ENCODE data around the gene XRCC3.

The XRCC3 gene

DNA sequence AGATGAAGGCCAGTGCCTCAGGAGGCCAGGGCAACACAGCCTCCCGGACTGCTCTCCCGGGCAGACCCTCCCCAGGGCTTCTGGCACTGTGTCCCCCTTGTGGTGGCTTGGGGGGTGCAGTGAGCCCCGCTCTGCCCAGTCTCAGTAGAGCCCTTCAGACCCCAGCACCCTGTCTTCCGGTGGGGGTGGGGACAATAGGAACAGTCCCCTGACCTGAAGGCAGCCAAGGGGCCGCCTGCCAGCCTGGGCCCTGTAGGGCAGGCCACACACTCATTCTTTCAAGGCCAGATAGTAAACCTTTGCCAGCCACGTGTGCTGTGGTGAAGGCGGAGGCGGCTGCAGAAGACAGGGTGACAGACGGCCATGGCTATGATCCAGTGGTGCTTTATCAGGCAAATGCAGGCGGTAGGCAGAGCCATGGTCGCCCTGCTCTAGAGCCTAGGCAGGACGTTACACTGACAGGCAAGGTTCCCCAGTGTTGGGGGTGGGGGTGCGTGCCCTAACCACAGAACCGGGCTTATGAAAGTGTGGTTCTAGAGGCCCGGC, 15.3 kb upstream of the XRCC3 start:
- Histone ChIP-seq H3K4me1 (ENCODE audit: insufficient read depth, low read length) (peaks cover 3% of the 10 kb centered on the region), H3K4me3 (ENCODE audit: low read depth in 1 of 2, low read length in 2 of 2) (no peak overlapping the region), H3K36me3 (ENCODE audit: insufficient read depth, low read length) (peaks cover 60% of the 10 kb centered on the region), H3K27me3 (ENCODE audit: control insufficient read depth in 1 of 2, insufficient read depth in 2 of 2, low read length in 2 of 2) (no peaks in the 10 kb centered on the region), H3K9ac (ENCODE audit: low read length) (no peak overlapping the region), H3K27ac (ENCODE audit: low read depth, low read length) (no peak overlapping the region), H3K9me3 (ENCODE audit: low read length) (no peaks in the 10 kb centered on the region)

DNA sequence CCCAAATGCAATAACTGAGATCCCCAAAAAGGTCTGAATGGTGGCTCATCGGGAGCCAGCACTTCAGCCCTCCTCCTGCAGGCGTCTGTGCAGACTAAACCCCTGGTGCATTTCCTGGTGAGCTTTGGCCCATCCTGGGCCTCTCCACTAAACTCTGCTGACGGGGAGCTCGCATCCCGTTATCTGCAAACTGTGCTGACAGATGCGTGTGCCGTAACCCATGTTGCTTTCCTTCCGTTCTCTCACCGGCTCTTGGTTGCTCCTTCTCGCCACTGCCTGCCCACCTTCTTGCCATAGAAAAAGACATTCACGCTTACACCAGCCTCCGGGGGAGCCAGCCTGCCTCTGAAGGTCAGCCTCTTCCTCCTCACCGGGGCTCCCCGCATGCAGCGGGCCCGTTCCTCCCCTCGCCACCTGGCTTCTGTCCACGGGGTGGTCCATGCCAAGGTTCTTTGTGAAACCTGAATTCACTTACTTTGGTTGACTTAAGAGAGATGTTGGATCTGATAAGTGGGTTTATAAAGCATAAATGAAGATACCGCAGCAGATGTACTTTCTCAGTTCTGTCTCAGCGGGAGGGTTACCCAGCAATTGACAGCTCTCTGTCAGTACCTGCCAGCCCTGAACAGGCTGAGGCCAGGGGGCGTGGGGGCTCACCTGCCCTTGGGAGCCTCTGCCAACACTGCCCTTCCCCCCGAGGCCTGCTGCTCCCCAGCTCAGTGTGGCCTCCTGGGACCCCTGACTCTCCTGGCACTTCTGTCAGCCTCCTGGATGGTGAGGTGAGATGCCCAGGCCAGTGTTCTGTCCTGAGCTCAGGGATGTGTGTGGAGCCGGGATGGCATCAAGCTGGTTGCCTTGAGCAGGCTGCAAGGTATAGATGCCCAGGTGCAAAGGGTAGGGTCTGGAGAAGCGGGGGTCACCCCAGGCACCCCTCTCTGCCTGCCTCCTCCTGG, 14.5 kb upstream of the XRCC3 start:
- no peaks in the 10 kb centered on the region for H3K27me3 ChIP-seq (ENCODE audit: control insufficient read depth in 1 of 2, insufficient read depth in 2 of 2, low read length in 2 of 2)
- H3K27ac ChIP-seq (ENCODE audit: low read depth, low read length), result no peak overlapping the region
- H3K36me3 ChIP-seq (ENCODE audit: insufficient read depth, low read length), result peaks cover 56% of the 10 kb centered on the region
- no peaks in the 10 kb centered on the region for H3K9me3 ChIP-seq (ENCODE audit: low read length)
- H3K4me1 ChIP-seq (ENCODE audit: insufficient read depth, low read length), result peaks cover 6% of the 10 kb centered on the region
- H3K4me3 ChIP-seq (ENCODE audit: low read depth in 1 of 2, low read length in 2 of 2), result no peak overlapping the region
- H3K9ac ChIP-seq (ENCODE audit: low read length), result no peak overlapping the region

DNA sequence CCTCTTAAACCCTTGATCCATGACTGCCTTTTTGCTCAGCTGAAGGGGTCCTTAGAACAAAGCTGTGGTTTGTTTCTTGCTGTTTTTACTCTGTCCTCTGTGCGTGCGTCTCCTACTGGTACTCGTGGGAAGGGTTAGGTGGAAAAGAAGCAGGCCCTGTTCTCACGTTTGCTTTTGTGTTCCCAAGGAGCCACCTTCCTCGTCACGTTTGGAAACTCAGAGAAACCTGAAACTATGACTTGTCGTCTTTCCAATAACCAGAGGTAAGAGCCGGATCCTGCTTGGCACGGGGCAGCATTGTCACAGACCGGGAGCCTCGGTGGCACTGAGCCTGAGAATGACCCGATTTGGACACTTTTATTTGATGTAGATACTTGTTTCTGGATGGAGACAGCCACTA, 13.5 kb upstream of the XRCC3 start:
- Histone ChIP-seq H3K9ac (ENCODE audit: low read length) (no peak overlapping the region), H3K4me1 (ENCODE audit: insufficient read depth, low read length) (peaks cover 16% of the 10 kb centered on the region), H3K36me3 (ENCODE audit: insufficient read depth, low read length) (peaks cover 51% of the 10 kb centered on the region), H3K4me3 (ENCODE audit: low read depth in 1 of 2, low read length in 2 of 2) (no peak overlapping the region), H3K27ac (ENCODE audit: low read depth, low read length) (no peak overlapping the region), H3K27me3 (ENCODE audit: control insufficient read depth in 1 of 2, insufficient read depth in 2 of 2, low read length in 2 of 2) (no peaks in the 10 kb centered on the region), H3K9me3 (ENCODE audit: low read length) (no peaks in the 10 kb centered on the region)

DNA sequence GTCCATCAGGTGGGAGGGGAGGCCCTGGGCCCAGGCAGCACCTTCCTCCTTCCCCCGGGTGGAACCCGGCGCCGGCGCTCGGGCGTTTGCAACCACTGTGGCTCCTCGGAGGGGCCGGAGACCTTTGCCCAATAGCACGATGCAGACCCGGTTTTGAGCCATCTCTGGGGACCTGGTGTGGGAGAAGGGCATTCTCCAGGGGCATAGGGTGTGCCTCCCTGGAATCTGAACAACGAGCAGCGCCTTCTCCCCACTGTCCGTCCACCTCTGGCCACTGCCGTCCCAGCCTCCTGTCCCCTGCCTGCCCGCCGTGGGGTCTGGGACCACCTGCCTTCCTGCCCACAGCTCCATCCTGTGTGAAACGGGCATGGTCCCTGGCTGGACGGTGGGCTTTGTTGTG, 12.9 kb upstream of the XRCC3 start:
- H3K9ac ChIP-seq (ENCODE audit: low read length), result no peak overlapping the region
- H3K36me3 ChIP-seq (ENCODE audit: insufficient read depth, low read length), result peaks cover 47% of the 10 kb centered on the region

DNA sequence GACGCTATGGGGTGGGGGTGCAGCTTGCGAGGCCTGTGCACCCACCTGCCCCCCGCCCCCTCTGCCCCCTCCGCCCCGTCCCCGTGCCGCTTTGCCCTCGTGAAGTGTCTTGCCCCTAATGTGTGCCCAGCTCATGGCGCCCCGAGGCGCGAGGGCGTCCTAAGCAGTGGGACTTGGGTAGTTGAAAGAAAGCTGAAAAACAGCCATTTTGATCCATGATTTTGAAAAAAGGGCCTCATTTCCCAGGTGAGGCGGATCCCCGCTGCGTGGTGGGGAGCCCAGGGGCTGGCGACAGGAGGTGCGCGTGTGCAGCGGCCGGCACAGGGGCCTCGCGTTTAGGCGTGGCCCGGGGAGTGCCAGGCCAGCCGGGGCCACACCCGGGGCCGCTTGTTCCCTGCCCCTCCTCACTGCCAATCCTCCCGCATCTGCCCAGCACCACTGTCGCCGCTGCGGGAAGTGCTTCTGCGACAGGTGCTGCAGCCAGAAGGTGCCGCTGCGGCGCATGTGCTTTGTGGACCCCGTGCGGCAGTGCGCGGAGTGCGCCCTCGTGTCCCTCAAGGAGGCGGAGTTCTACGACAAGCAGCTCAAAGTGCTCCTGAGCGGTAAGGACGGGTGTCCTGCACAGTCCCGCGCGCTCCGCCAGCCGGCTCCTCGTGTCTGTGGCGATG, 12.2 kb upstream of the XRCC3 start:
- H3K27me3 ChIP-seq (ENCODE audit: control insufficient read depth in 1 of 2, insufficient read depth in 2 of 2, low read length in 2 of 2), result no peaks in the 10 kb centered on the region
- peaks cover 40% of the 10 kb centered on the region for H3K36me3 ChIP-seq (ENCODE audit: insufficient read depth, low read length)
- no peak overlapping the region for H3K9ac ChIP-seq (ENCODE audit: low read length)
- no peaks in the 10 kb centered on the region for H3K9me3 ChIP-seq (ENCODE audit: low read length)
- H3K4me3 ChIP-seq (ENCODE audit: low read depth in 1 of 2, low read length in 2 of 2), result no peak overlapping the region
- peaks cover 27% of the 10 kb centered on the region for H3K4me1 ChIP-seq (ENCODE audit: insufficient read depth, low read length)
- H3K27ac ChIP-seq (ENCODE audit: low read depth, low read length), result no peak overlapping the region

More for the DNA sequence above, 12.9 kb upstream of the XRCC3 start:
- H3K4me3 ChIP-seq (ENCODE audit: low read depth in 1 of 2, low read length in 2 of 2), result no peak overlapping the region
- H3K27ac ChIP-seq (ENCODE audit: low read depth, low read length), result no peak overlapping the region
- peaks cover 22% of the 10 kb centered on the region for H3K4me1 ChIP-seq (ENCODE audit: insufficient read depth, low read length)
- H3K27me3 ChIP-seq (ENCODE audit: control insufficient read depth in 1 of 2, insufficient read depth in 2 of 2, low read length in 2 of 2), result no peaks in the 10 kb centered on the region
- H3K9me3 ChIP-seq (ENCODE audit: low read length), result no peaks in the 10 kb centered on the region

DNA sequence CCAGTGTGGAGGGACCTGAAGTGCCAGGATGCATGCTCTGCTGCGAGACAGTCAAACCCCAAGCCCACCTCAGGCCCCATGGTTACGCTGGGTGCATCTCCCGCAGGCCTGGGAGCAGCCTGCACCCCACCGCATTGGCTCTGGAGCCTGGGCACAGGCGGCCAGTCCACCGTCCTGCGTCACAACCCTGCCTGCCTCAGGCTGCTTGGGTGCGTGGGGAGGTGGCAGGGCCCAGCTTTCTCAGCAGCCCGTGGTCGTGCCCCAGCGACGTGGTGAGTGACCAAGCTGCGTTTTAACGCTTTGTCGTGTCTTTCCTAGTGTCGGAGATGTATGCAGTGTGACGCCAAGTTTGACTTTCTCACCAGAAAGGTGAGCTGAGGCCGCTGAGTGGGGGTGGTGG, 11.2 kb upstream of the XRCC3 start:
- no peak overlapping the region for H3K9ac ChIP-seq (ENCODE audit: low read length)
- H3K36me3 ChIP-seq (ENCODE audit: insufficient read depth, low read length), result peaks cover 32% of the 10 kb centered on the region
- no peaks in the 10 kb centered on the region for H3K27me3 ChIP-seq (ENCODE audit: control insufficient read depth in 1 of 2, insufficient read depth in 2 of 2, low read length in 2 of 2)
- peaks cover 27% of the 10 kb centered on the region for H3K4me1 ChIP-seq (ENCODE audit: insufficient read depth, low read length)
- H3K27ac ChIP-seq (ENCODE audit: low read depth, low read length), result no peak overlapping the region
- H3K4me3 ChIP-seq (ENCODE audit: low read depth in 1 of 2, low read length in 2 of 2), result no peak overlapping the region
- H3K9me3 ChIP-seq (ENCODE audit: low read length), result no peaks in the 10 kb centered on the region

DNA sequence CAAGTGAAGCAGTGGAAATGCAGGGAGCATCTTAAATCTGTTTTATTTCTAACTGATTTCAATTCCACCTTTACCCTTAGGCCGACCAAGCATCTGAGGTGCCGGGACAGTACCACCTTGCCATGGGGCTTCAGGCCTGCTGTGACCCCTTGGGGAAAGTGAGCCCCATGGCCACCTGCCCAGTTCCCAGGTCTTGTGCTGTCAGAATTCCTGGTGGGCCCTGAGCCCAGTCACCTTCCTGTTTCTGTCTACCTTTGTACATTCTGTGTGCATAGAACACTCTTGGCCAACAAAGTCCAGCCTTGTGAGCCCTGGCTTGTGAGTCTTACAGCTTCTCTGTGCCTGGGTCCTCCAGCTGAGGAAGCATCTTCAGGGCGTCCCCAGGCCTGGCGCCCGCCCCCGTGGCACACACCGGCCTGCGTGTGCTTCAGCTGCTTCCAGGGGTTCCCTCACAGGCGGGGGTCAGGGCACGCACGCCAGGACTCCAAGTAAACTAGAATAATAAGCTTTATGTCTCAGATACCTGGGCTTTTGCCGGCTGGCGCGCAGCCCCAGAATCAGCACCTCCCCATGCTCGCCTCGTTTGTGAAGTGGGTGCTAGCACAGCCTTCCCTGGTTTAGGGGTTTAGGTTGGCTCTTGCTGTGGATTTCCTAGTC, 10.6 kb upstream of the XRCC3 start:
- Histone ChIP-seq H3K4me1 (ENCODE audit: insufficient read depth, low read length) (peaks cover 27% of the 10 kb centered on the region), H3K4me3 (ENCODE audit: low read depth in 1 of 2, low read length in 2 of 2) (no peak overlapping the region), H3K27me3 (ENCODE audit: control insufficient read depth in 1 of 2, insufficient read depth in 2 of 2, low read length in 2 of 2) (no peaks in the 10 kb centered on the region), H3K9me3 (ENCODE audit: low read length) (no peaks in the 10 kb centered on the region), H3K9ac (ENCODE audit: low read length) (no peak overlapping the region), H3K36me3 (ENCODE audit: insufficient read depth, low read length) (peaks cover 32% of the 10 kb centered on the region), H3K27ac (ENCODE audit: low read depth, low read length) (no peak overlapping the region)

DNA sequence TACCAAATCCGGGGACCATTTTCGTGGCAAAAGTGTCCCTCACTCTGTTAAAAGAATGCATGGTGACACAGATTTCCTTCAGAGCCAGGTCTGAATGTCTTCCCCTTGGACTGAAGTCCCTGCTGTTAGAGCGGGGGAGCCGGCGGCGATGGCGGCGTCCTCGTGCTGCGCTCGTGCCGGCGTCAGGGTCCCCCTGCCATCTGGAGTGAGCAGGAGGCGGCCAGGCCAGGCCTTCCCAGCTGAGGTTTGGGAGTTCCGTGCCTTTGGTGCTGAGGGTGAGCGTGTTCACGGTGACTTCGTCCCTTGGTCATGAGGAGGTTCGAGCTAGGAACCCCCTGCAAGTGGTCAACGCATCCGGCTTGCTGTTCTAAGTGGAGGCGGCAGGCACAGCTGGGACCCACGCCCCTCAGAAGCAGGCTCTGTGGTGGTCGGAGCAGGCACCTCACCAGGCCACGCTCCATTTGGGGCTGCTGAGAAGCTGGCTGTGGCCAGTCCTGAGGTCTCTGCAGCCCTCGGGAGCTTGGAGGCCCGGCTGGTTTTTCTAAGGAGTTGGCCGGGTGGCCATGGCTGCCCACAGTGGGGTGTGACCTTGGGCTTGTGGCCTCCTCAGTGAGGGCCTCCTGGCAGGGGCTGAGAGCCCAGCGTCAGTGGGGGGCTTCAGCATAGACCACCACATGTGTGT, 9.9 kb upstream of the XRCC3 start:
- Histone ChIP-seq H3K9ac (ENCODE audit: low read length) (no peak overlapping the region), H3K4me1 (ENCODE audit: insufficient read depth, low read length) (peaks cover 27% of the 10 kb centered on the region), H3K27me3 (ENCODE audit: control insufficient read depth in 1 of 2, insufficient read depth in 2 of 2, low read length in 2 of 2) (no peaks in the 10 kb centered on the region), H3K9me3 (ENCODE audit: low read length) (no peaks in the 10 kb centered on the region), H3K36me3 (ENCODE audit: insufficient read depth, low read length) (peaks cover 30% of the 10 kb centered on the region), H3K27ac (ENCODE audit: low read depth, low read length) (peak overlapping the region; percentile 17), H3K4me3 (ENCODE audit: low read depth in 1 of 2, low read length in 2 of 2) (no peak overlapping the region)

DNA sequence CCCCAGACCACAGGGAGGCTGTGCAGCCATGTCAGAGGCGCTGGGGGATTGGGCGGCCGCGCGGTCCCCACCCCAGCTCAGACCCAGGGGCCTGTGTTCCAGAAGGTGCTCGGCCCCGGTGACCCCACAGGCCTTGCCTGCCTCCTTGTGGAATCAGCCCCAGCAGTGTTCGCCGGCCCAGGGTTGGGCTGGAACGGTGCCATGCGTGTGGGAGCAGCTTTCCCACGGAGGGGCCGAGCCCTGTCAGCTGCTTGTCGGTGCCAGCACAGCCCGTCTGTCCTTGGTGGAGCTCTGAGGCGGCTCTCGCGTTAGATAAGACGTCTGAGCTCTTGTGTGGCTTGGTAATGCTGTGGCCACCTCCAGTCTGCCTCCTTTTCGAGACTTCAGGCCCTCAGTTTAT, 8.9 kb upstream of the XRCC3 start:
- Histone ChIP-seq H3K27ac (ENCODE audit: low read depth, low read length) (peak overlapping the region; percentile 65), H3K4me3 (ENCODE audit: low read depth in 1 of 2, low read length in 2 of 2) (peak overlapping the region in 1 of 2 donors; percentile 32), H3K9me3 (ENCODE audit: low read length) (no peaks in the 10 kb centered on the region), H3K4me1 (ENCODE audit: insufficient read depth, low read length) (peaks cover 27% of the 10 kb centered on the region), H3K27me3 (ENCODE audit: control insufficient read depth in 1 of 2, insufficient read depth in 2 of 2, low read length in 2 of 2) (no peaks in the 10 kb centered on the region), H3K36me3 (ENCODE audit: insufficient read depth, low read length) (peaks cover 19% of the 10 kb centered on the region), H3K9ac (ENCODE audit: low read length) (peak overlapping the region; percentile 20)

DNA sequence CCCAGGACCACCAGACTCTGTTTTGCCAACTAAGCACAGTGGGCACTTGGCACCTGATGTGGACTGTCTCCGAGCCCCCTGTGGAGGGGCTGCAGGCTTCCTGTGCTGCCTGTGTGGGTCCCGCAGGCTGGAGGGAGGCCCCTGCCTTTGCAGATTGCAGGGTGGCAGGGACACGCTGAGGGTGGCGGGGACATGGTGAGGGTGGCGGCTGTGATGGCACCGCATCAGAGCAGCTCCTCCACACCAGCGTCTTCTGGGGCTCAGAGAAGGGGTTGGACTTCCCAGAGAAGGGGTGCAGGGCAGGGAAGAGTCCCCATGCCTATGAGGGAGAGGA, 8.5 kb upstream of the XRCC3 start:
- H3K4me1 ChIP-seq (ENCODE audit: insufficient read depth, low read length), result peaks cover 30% of the 10 kb centered on the region
- peak overlapping the region; percentile 65 for H3K27ac ChIP-seq (ENCODE audit: low read depth, low read length)
- no peaks in the 10 kb centered on the region for H3K9me3 ChIP-seq (ENCODE audit: low read length)
- H3K4me3 ChIP-seq (ENCODE audit: low read depth in 1 of 2, low read length in 2 of 2), result peak overlapping the region in 1 of 2 donors; percentile 32
- peaks cover 15% of the 10 kb centered on the region for H3K36me3 ChIP-seq (ENCODE audit: insufficient read depth, low read length)
- H3K9ac ChIP-seq (ENCODE audit: low read length), result no peak overlapping the region
- H3K27me3 ChIP-seq (ENCODE audit: control insufficient read depth in 1 of 2, insufficient read depth in 2 of 2, low read length in 2 of 2), result no peaks in the 10 kb centered on the region
